Measurements from ENCODE around the gene MYLK.

The MYLK gene

GRCh38 chr3:123817413-123817812, 66.7 kb downstream of the MYLK start:
- DNase-seq: no peak

GRCh38 chr3:123816673-123817207, 67.4 kb downstream of the MYLK start:
- no peak for DNase-seq

GRCh38 chr3:123815981-123816380, 68.2 kb downstream of the MYLK start:
- no peak for DNase-seq

GRCh38 chr3:123813876-123814275, 70.3 kb downstream of the MYLK start:
- DNase-seq: no peak

GRCh38 chr3:123809597-123809996, 74.5 kb downstream of the MYLK start:
- no peak for DNase-seq

- no peak for DNase-seq
These were observed 75.3 kb downstream of the MYLK start for GRCh38 chr3:123808812-123809211.

GRCh38 chr3:123807820-123808219, 76.3 kb downstream of the MYLK start:
- DNase-seq: no peak

GRCh38 chr3:123805504-123805903, 78.6 kb downstream of the MYLK start:
- no peak for DNase-seq

- DNase-seq: no peak
These were observed 79.0 kb downstream of the MYLK start for GRCh38 chr3:123805101-123805500.

GRCh38 chr3:123804676-123805075, 79.5 kb downstream of the MYLK start:
- DNase-seq: no peak

GRCh38 chr3:123803521-123803920, 80.6 kb downstream of the MYLK start:
- no peak for DNase-seq

GRCh38 chr3:123802007-123802625, 82.0 kb downstream of the MYLK start:
- no peak for DNase-seq

GRCh38 chr3:123801474-123801873, 82.7 kb downstream of the MYLK start:
- DNase-seq: no peak

- no peak for DNase-seq
These were observed 83.8 kb downstream of the MYLK start for GRCh38 chr3:123800362-123800682.

GRCh38 chr3:123799544-123800361, 84.4 kb downstream of the MYLK start:
- no peak for DNase-seq

- DNase-seq: no peak
These were observed 85.6 kb downstream of the MYLK start for GRCh38 chr3:123798550-123798949.

- DNase-seq: no peak
These were observed 88.5 kb downstream of the MYLK start for GRCh38 chr3:123795471-123796251.

- no peak for DNase-seq
These were observed 90.7 kb downstream of the MYLK start for GRCh38 chr3:123793425-123793824.

GRCh38 chr3:123792473-123793201, 91.5 kb downstream of the MYLK start:
- DNase-seq: no peak

GRCh38 chr3:123791898-123792297, 92.2 kb downstream of the MYLK start:
- no peak for DNase-seq

GRCh38 chr3:123791417-123791816, 92.7 kb downstream of the MYLK start:
- DNase-seq: no peak

- DNase-seq: no peak
These were observed 93.1 kb downstream of the MYLK start for GRCh38 chr3:123791073-123791370.

Measured in NCI-H1436 treated with DMSO at 0.1 percent for 48 hours (cell line).